Measurements from ENCODE around the gene CFAP69. TPM values are rescaled to one million over a fixed set of nuclear protein-coding genes. Genes with fewer than 3 reads are reported as not detected.
A peak's percentile ranks its signal among the peaks of the same experiment; 100 is the strongest.

The CFAP69 gene
- 0.21 TPM in 1 of 2 replicates, not detected in the other for total RNA-seq (2014; rRNA removed; shearing (Covaris generic))

GRCh38 chr7:90244909-90245851 is at the start of gene CFAP69:
Gene CFAP69 (plus strand): TSS chr7:90245174. CDS start chr7:90245425, 251 bp downstream.
- H3K36me3 ChIP-seq: no peaks in the 10 kb centered on the region
- peak within 1 kb of the TSS; percentile 57 for H3K4me3 ChIP-seq
- no peaks in the 10 kb centered on the region for H3K9me3 ChIP-seq (replicated peaks)
- no peak within 1 kb of the TSS for H3K27ac ChIP-seq
- H3K4me1 ChIP-seq (replicated peaks): peaks cover 9% of the 10 kb centered on the region
- peak; percentile 81 to 86 for DNase-seq (ENCODE audit: low read depth in 1 of 2, low spot score in 2 of 2)
- peaks cover 2% of the 10 kb centered on the region; the same call in 1 of the 2 replicates for H3K27me3 ChIP-seq (replicated peaks)

DNA sequence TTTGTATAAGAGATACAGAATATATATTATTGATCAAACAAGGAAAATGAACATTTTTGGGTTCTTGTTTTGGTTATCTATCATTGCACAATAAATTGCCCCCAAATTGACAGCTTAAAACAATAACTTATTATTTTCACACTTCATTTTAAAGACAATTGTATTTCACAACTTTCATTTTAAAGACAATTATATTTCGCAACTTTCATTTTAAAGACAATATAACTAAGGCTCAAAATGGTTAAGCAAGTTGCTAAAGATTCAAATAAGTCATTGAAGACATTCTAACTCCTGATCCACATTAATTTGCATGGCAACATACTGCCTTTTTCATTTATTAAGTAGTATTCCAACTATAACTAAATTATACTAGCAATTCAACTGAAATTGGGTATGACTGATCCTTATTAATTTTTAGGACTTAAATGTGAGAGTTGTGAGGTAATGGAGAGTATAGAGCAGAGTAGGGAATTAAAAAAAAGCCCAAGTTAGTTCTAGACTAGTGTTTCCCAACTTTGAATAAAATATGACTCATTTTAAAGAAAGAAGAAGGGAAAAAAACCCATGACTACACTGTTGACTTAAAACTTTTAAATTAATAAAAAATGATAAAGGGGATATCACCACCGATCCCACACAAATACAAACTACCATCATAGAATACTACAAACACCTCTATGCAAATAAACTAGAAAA is 43.3 kb upstream of the CFAP69 start:
- no peak overlapping the region for H3K4me3 ChIP-seq
- no peaks in the 10 kb centered on the region for H3K9me3 ChIP-seq (replicated peaks)
- H3K27me3 ChIP-seq (replicated peaks): no peaks in the 10 kb centered on the region
- H3K4me1 ChIP-seq (replicated peaks): no peaks in the 10 kb centered on the region
- no peaks in the 10 kb centered on the region for H3K36me3 ChIP-seq
- no peak overlapping the region for H3K27ac ChIP-seq
- DNase-seq (ENCODE audit: low read depth in 1 of 2, low spot score in 2 of 2): no peak

GRCh38 chr7:90207956-90208355 is 37.0 kb upstream of the CFAP69 start:
- H3K27me3 ChIP-seq (replicated peaks): no peaks in the 10 kb centered on the region
- DNase-seq (ENCODE audit: low read depth in 1 of 2, low spot score in 2 of 2): no peak
- H3K4me1 ChIP-seq (replicated peaks): peaks cover 11% of the 10 kb centered on the region
- H3K36me3 ChIP-seq: no peaks in the 10 kb centered on the region
- no peak overlapping the region for H3K4me3 ChIP-seq
- no peaks in the 10 kb centered on the region for H3K9me3 ChIP-seq (replicated peaks)
- no peak overlapping the region for H3K27ac ChIP-seq

- Histone ChIP-seq H3K9me3 (replicated peaks) (no peaks in the 10 kb centered on the region), H3K4me3 (no peak overlapping the region), H3K36me3 (no peaks in the 10 kb centered on the region), H3K27me3 (replicated peaks) (no peaks in the 10 kb centered on the region), H3K4me1 (replicated peaks) (peaks cover 11% of the 10 kb centered on the region), H3K27ac (no peak overlapping the region)
- no peak for DNase-seq (ENCODE audit: low read depth in 1 of 2, low spot score in 2 of 2)
Measured at GRCh38 chr7:90209776-90210175, 35.2 kb upstream of the CFAP69 start.

DNA sequence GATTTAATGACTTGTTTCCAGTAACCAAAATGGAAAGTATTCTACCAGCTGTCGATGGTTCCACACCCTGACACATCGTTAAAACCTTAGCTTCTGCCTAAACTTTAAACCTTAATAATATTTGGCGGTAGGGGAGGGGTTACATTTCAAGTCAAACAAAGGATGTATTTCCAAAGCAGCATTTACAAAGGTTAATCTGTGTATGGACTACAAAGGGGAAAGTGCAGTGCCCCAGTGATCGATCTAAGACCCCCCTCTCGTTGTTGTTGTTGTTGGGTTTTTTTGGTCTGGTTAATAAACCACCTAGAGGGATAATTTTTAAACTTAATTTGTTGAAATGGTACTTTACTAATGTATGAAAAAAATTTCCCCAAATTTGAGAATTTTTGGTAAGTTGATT is 34.5 kb upstream of the CFAP69 start:
- Histone ChIP-seq H3K36me3 (no peaks in the 10 kb centered on the region), H3K4me1 (replicated peaks) (peaks cover 11% of the 10 kb centered on the region), H3K27ac (no peak overlapping the region), H3K27me3 (replicated peaks) (no peaks in the 10 kb centered on the region), H3K4me3 (no peak overlapping the region), H3K9me3 (replicated peaks) (no peaks in the 10 kb centered on the region)
- DNase-seq (ENCODE audit: low read depth in 1 of 2, low spot score in 2 of 2): no peak

DNA sequence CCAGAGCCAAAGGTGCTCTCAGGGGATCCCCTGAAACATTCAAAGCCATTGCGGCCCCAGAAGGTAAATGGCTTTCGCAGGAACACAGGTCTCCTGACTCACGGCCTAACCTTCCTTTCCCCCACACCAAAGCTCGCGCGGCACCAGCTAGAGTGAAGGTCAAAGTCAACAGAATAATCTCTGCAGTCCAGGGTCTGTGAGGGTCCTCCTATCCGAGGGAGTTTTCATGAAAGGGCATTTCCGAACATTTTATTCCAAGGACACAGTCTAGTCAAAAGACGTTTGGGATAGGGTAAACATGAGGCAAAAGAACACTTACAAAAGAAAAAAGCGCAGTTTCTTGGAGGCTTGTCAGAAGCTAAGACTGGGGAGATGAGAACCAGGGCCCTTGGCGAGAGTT is 34.0 kb upstream of the CFAP69 start:
- no peak for DNase-seq (ENCODE audit: low read depth in 1 of 2, low spot score in 2 of 2)
- Histone ChIP-seq H3K4me3 (peak overlapping the region; percentile 48), H3K36me3 (no peaks in the 10 kb centered on the region), H3K27me3 (replicated peaks) (no peaks in the 10 kb centered on the region), H3K4me1 (replicated peaks) (peaks cover 11% of the 10 kb centered on the region), H3K9me3 (replicated peaks) (no peaks in the 10 kb centered on the region), H3K27ac (no peak overlapping the region)

DNA sequence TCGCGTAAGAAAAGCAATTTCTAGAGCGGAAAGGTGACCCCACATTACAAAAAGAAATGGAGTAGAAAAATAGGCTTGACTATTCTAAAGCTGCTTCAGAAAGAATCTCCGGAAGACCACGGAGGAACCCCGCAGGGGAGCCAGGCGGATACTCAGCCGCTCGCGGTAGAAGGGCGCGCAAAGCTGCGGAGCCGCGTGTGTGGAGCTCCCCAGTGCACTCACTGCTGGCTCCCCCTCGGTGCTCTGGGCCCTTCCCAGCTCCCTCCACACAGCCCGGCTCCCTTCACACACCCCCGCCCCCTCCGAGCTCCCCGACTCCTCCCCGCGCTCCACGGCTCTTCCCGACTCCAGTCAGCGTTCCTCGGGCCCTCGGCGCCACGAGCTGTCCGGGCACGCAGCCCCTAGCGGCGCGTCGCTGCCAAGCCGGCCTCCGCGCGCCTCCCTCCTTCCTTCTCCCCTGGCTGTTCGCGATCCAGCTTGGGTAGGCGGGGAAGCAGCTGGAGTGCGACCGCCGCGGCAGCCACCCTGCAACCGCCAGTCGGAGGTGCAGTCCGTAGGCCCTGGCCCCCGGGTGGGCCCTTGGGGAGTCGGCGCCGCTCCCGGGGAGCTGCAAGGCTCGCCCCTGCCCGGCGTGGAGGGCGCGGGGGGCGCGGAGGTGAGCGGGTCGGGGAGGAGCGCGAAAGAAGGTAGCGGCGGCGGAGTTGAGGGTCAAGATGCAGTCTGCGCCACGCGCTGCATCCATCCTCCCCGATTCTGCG is 33.4 kb upstream of the CFAP69 start, which contains the start of gene STEAP2:
STEAP2 (plus strand) TSS at position 350 of the 758 bp plus-strand sequence. CDS start 13,343 bp downstream, outside the sequence.
- no peak within 1 kb of the TSS for H3K27ac ChIP-seq
- peak; percentile 87 to 94 for DNase-seq (ENCODE audit: low read depth in 1 of 2, low spot score in 2 of 2)
- H3K4me1 ChIP-seq (replicated peaks): peaks cover 11% of the 10 kb centered on the region
- no peaks in the 10 kb centered on the region for H3K9me3 ChIP-seq (replicated peaks)
- peak within 1 kb of the TSS; percentile 48 for H3K4me3 ChIP-seq
- H3K27me3 ChIP-seq (replicated peaks): no peaks in the 10 kb centered on the region
- H3K36me3 ChIP-seq: no peaks in the 10 kb centered on the region

DNA sequence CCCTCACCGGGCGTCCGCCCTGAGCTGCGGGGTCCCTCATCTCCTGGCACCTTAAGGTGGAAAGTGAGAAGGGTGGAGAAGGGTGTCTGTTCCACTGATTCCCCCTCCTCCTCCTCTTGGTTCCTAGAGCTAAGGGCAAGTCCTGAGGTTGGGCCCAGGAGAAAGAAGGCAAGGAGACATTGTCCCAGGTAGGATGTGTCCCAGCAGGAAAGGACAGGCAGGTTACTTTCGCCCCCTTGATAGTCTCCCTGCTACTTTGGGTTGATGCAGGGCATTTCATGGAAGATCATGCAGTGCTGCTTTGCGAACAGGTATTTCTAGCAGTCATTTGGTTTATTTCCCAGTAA is 32.9 kb upstream of the CFAP69 start:
- no peak overlapping the region for H3K27ac ChIP-seq
- peak overlapping the region; percentile 48 for H3K4me3 ChIP-seq

DNA sequence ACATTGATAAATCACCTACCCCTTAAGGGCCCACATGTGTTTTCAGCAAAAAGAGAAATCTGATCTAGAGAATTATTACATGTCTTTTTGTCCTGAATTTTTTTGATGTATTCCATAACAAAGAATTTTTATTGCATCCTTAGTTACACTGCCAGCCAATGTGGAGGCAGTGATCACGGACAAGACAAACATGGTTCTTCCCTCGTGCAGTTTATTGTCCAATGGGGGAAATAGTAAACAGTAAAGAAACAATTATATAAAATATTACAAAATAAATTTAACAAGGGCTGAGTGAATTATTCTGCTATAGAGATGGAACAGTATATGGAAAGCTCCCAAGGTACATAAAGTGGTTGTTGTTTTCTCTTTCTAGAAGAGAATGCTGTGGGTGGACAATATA is 31.5 kb upstream of the CFAP69 start:
- H3K36me3 ChIP-seq: no peaks in the 10 kb centered on the region
- no peaks in the 10 kb centered on the region for H3K9me3 ChIP-seq (replicated peaks)
- DNase-seq (ENCODE audit: low read depth in 1 of 2, low spot score in 2 of 2): no peak
- peaks cover 11% of the 10 kb centered on the region for H3K4me1 ChIP-seq (replicated peaks)
- H3K27me3 ChIP-seq (replicated peaks): no peaks in the 10 kb centered on the region
- H3K4me3 ChIP-seq: no peak overlapping the region
- no peak overlapping the region for H3K27ac ChIP-seq

More for the DNA sequence above, 32.9 kb upstream of the CFAP69 start:
- no peaks in the 10 kb centered on the region for H3K9me3 ChIP-seq (replicated peaks)
- no peaks in the 10 kb centered on the region for H3K36me3 ChIP-seq
- DNase-seq (ENCODE audit: low read depth in 1 of 2, low spot score in 2 of 2): no peak
- H3K4me1 ChIP-seq (replicated peaks): peaks cover 11% of the 10 kb centered on the region
- H3K27me3 ChIP-seq (replicated peaks): no peaks in the 10 kb centered on the region

GRCh38 chr7:90216080-90216674 is 28.8 kb upstream of the CFAP69 start:
- no peaks in the 10 kb centered on the region for H3K27me3 ChIP-seq (replicated peaks)
- no peaks in the 10 kb centered on the region for H3K9me3 ChIP-seq (replicated peaks)
- no peak overlapping the region for H3K4me3 ChIP-seq
- H3K4me1 ChIP-seq (replicated peaks): peaks cover 8% of the 10 kb centered on the region
- no peak for DNase-seq (ENCODE audit: low read depth in 1 of 2, low spot score in 2 of 2)
- no peak overlapping the region for H3K27ac ChIP-seq
- H3K36me3 ChIP-seq: no peaks in the 10 kb centered on the region

DNA sequence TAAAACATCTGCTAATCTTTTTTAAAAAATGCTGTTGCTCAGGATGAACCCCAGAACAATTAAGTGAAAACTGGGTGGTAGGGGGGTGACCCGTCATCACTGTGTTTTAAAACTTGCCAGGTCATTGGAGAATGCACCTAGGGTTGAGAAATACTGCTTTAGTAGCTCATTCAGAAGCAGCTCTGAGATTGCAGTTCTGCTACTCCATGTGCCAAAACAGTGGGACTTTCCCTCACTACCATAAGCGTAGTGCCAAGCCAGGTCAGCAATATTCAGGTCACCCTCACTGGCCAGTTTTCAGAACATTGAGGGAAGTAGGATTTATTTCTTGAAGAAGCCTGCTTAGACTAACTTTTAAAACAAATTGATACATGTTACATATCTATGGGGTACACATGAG is 28.2 kb upstream of the CFAP69 start:
- no peak overlapping the region for H3K4me3 ChIP-seq
- no peaks in the 10 kb centered on the region for H3K27me3 ChIP-seq (replicated peaks)
- no peak overlapping the region for H3K27ac ChIP-seq
- H3K4me1 ChIP-seq (replicated peaks): peaks cover 6% of the 10 kb centered on the region
- no peak for DNase-seq (ENCODE audit: low read depth in 1 of 2, low spot score in 2 of 2)
- no peaks in the 10 kb centered on the region for H3K36me3 ChIP-seq
- H3K9me3 ChIP-seq (replicated peaks): no peaks in the 10 kb centered on the region

DNA sequence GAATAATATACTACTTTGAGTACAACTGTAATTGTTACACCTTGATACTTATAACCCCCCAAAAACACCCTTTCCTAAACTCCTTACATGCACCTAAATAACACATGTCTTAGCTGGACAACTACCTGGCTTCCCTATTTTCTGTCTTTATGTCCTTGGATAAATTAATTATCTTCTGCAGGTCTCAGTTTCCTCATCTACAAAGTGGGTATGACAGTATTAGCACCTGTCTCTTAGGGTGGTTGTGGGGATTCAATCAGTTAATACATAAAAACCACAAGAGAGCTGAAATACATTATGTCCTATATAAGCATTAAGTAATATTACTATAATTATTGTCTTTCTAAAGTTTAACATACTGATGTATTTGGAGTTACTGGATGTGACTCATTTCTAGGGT is 22.6 kb upstream of the CFAP69 start:
- no peak overlapping the region for H3K4me3 ChIP-seq
- H3K4me1 ChIP-seq (replicated peaks): no peaks in the 10 kb centered on the region
- no peak for DNase-seq (ENCODE audit: low read depth in 1 of 2, low spot score in 2 of 2)
- no peaks in the 10 kb centered on the region for H3K9me3 ChIP-seq (replicated peaks)
- no peaks in the 10 kb centered on the region for H3K36me3 ChIP-seq
- H3K27ac ChIP-seq: no peak overlapping the region
- H3K27me3 ChIP-seq (replicated peaks): no peaks in the 10 kb centered on the region
